WTC11 (cell line): ENCODE results near the gene SLC22A4. TPM values are rescaled to one million over a fixed set of nuclear protein-coding genes. Genes with fewer than 3 reads are reported as not detected.

ENCODE experiments used
- ATF2 ChIP-seq: sonication (generic); formaldehyde crosslinking; IDR thresholded peaks from 2 replicates; pipeline ENCODE4 v1.8.1; 2022; ENCODE audit warnings: low read depth, missing genetic modification reagents, borderline replicate concordance
- CBFB ChIP-seq: sonication (generic); formaldehyde crosslinking; IDR thresholded peaks from 2 replicates; pipeline ENCODE4 v1.8.1; 2022; ENCODE audit warnings: mild to moderate bottlenecking, low read depth, missing genetic modification reagents
- E2F1 ChIP-seq: sonication (generic); formaldehyde crosslinking; IDR thresholded peaks from 2 replicates; pipeline ENCODE4 v1.8.0; 2022; ENCODE audit warnings: mild to moderate bottlenecking, missing genetic modification reagents
- ERG ChIP-seq: fragments of 250-450 bp; sonication (Bioruptor Pico); IDR thresholded peaks from 2 replicates; pipeline ENCODE4 v1.8.0; 2021; ENCODE audit warnings: mild to moderate bottlenecking
- ETV6 ChIP-seq: sonication (generic); formaldehyde crosslinking; IDR thresholded peaks from 2 replicates; pipeline ENCODE4 v1.8.1; 2022; ENCODE audit warnings: mild to moderate bottlenecking, missing genetic modification reagents
- FOXJ3 ChIP-seq: sonication (generic); formaldehyde crosslinking; IDR thresholded peaks from 2 replicates; pipeline ENCODE4 v1.9.0; 2021; ENCODE audit warnings: missing genetic modification reagents, mild to moderate bottlenecking, borderline replicate concordance
- FOXP4 ChIP-seq: sonication (generic); formaldehyde crosslinking; IDR thresholded peaks from 2 replicates; pipeline ENCODE4 v1.8.0; 2022; ENCODE audit warnings: mild to moderate bottlenecking, missing genetic modification reagents
- GRHL2 ChIP-seq: fragments of 250-450 bp; sonication (Bioruptor Pico); IDR thresholded peaks from 2 replicates; pipeline ENCODE4 v1.8.0; 2022; ENCODE audit warnings: mild to moderate bottlenecking, moderate library complexity; ENCODE audit not compliant: insufficient replicate concordance, severe bottlenecking
- HMGXB4 ChIP-seq: sonication (generic); formaldehyde crosslinking; IDR thresholded peaks from 2 replicates; pipeline ENCODE4 v1.8.1; 2023; ENCODE audit warnings: mild to moderate bottlenecking, moderate library complexity, missing genetic modification reagents
- NFYB ChIP-seq: sonication (generic); formaldehyde crosslinking; conservative IDR thresholded peaks from 2 replicates; pipeline ENCODE4 v1.8.0; 2022; ENCODE audit warnings: low read depth, missing genetic modification reagents
- PRRX2 ChIP-seq: fragments of 250-450 bp; sonication (Bioruptor Pico); IDR thresholded peaks from 2 replicates; pipeline ENCODE4 v1.8.0; 2021; ENCODE audit warnings: mild to moderate bottlenecking
- RELA ChIP-seq: sonication (generic); formaldehyde crosslinking; IDR thresholded peaks from 2 replicates; pipeline ENCODE4 v1.8.1; 2022; ENCODE audit warnings: missing genetic modification reagents, mild to moderate bottlenecking, borderline replicate concordance
- SMAD4 ChIP-seq: sonication (generic); formaldehyde crosslinking; IDR thresholded peaks from 2 replicates; pipeline ENCODE4 v1.8.0; 2022; ENCODE audit warnings: mild to moderate bottlenecking, missing genetic modification reagents
- TCF7 ChIP-seq: sonication (generic); formaldehyde crosslinking; IDR thresholded peaks from 2 replicates; pipeline ENCODE4 v1.8.0; 2022; ENCODE audit warnings: mild to moderate bottlenecking, low read depth, missing genetic modification reagents, moderate library complexity
- TEAD4 ChIP-seq: sonication (generic); formaldehyde crosslinking; IDR thresholded peaks from 2 replicates; pipeline ENCODE4 v1.8.0; 2022; ENCODE audit warnings: mild to moderate bottlenecking, missing genetic modification reagents
- TP53 ChIP-seq: sonication (generic); formaldehyde crosslinking; IDR thresholded peaks from 2 replicates; pipeline ENCODE4 v1.8.1; 2023; ENCODE audit warnings: mild to moderate bottlenecking, missing genetic modification reagents
- ZBTB43 ChIP-seq: sonication (generic); formaldehyde crosslinking; IDR thresholded peaks from 2 replicates; pipeline ENCODE4 v1.8.1; 2023; ENCODE audit warnings: mild to moderate bottlenecking, missing genetic modification reagents
- total RNA-seq: library from RNA; stranded (reverse); gene quantifications from 3 replicates; pipeline ENCODE4 v1.2.3, GENCODE V29; 2021

The SLC22A4 gene
- total RNA-seq, 1 experiment from 2014 or later = 0.35 TPM

- TF ChIP-seq GRHL2 (CRISPR knock-in tag) (no peak), TP53 (CRISPR knock-in tag) (no peak), SMAD4 (CRISPR knock-in tag) (no peak), CBFB (CRISPR knock-in tag) (peak; percentile 94), RELA (CRISPR knock-in tag) (no peak), TCF7 (no peak), ERG (CRISPR knock-in tag) (no peak), HMGXB4 (CRISPR knock-in tag) (peak; percentile 70; the same call in 1 of the 2 replicates), E2F1 (no peak), FOXP4 (CRISPR knock-in tag) (no peak), TEAD4 (CRISPR knock-in tag) (no peak), NFYB (CRISPR knock-in tag) (no peak; the same call in 1 of the 2 replicates), PRRX2 (CRISPR knock-in tag) (no peak), ATF2 (CRISPR knock-in tag) (no peak), FOXJ3 (CRISPR knock-in tag) (no peak), ETV6 (CRISPR knock-in tag) (no peak), ZBTB43 (CRISPR knock-in tag) (peak; percentile 65; the same call in 1 of the 2 replicates)
These were observed 75.4 kb downstream of the SLC22A4 start, which contains the start of gene SLC22A5 (continued) for GRCh38 chr5:132369474-132370180.
